DOHH2 (cell line): ENCODE results near the gene GUCA1A.

Experiments
- H3F3A ChIP-seq: fragments of 200-600 bp; sonication (generic), shearing (Covaris generic); 2 replicates; pipeline ENCODE4 v1.6.0; 2016; ENCODE audit warnings: antibody characterized with exemption, mild to moderate bottlenecking; ENCODE audit not compliant: control insufficient read depth, insufficient read depth
- H3K27ac ChIP-seq: fragments of 200-600 bp; sonication (generic); 2 replicates; pipeline ENCODE4 v1.5.1; 2014; ENCODE audit warnings: low read depth, mild to moderate bottlenecking, low read length, moderate library complexity
- H3K27me3 ChIP-seq: fragments of 200-600 bp; sonication (generic); 2 replicates; pipeline ENCODE4 v1.6.1; 2014; ENCODE audit warnings: mild to moderate bottlenecking, low read length, mixed read lengths; ENCODE audit not compliant: control insufficient read depth
- H3K36me3 ChIP-seq: fragments of 200-600 bp; sonication (generic); 2 replicates; pipeline ENCODE4 v1.6.1; 2014; ENCODE audit warnings: mild to moderate bottlenecking, low read length, moderate library complexity, mixed read lengths; ENCODE audit not compliant: control insufficient read depth
- H3K4me1 ChIP-seq: fragments of 200-600 bp; sonication (generic); 2 replicates; pipeline ENCODE4 v1.6.1; 2014; ENCODE audit warnings: mild to moderate bottlenecking, low read length, mixed read lengths; ENCODE audit not compliant: control insufficient read depth
- H3K4me2 ChIP-seq: fragments of 200-600 bp; sonication (generic); 2 replicates; pipeline ENCODE4 v1.6.0; 2014; ENCODE audit warnings: mild to moderate bottlenecking, low read length, moderate library complexity
- H3K4me3 ChIP-seq: fragments of 200-600 bp; sonication (generic); 2 replicates; pipeline ENCODE4 v1.5.1; 2014; ENCODE audit warnings: mild to moderate bottlenecking, low read length, mixed read lengths
- H3K79me2 ChIP-seq: fragments of 200-600 bp; sonication (generic); 2 replicates; pipeline ENCODE4 v1.6.1; 2014; ENCODE audit warnings: mild to moderate bottlenecking, low read length, mixed read lengths; ENCODE audit not compliant: control insufficient read depth
- H3K9me2 ChIP-seq: fragments of 200-600 bp; sonication (generic); replicated peaks from 2 replicates; pipeline ENCODE4 v1.6.1; 2014; ENCODE audit warnings: mild to moderate bottlenecking, low read length, mixed read lengths; ENCODE audit not compliant: control insufficient read depth
- H3K9me3 ChIP-seq: fragments of 200-600 bp; sonication (generic); 2 replicates; pipeline ENCODE4 v1.6.1; 2014; ENCODE audit warnings: antibody characterized with exemption, low read length, mixed read lengths; ENCODE audit not compliant: control insufficient read depth, insufficient read depth
- H4K20me1 ChIP-seq: fragments of 200-600 bp; sonication (generic); 2 replicates; pipeline ENCODE4 v1.6.0; 2014; ENCODE audit warnings: low read depth, mild to moderate bottlenecking, antibody characterized with exemption, low read length, moderate library complexity; ENCODE audit not compliant: control insufficient read depth, insufficient read depth
- CTCF ChIP-seq: fragments of 200-600 bp; sonication (generic); IDR thresholded peaks from one replicate; pipeline ENCODE4 v1.5.1; 2014; ENCODE audit warnings: antibody characterized with exemption, mild to moderate bottlenecking, low read depth, low read length; ENCODE audit not compliant: poor library complexity, severe bottlenecking
- EZH2phosphoT487 ChIP-seq: fragments of 200-600 bp; sonication (generic); IDR thresholded peaks from 2 replicates; pipeline ENCODE4 v1.6.1; 2017; ENCODE audit warnings: borderline replicate concordance, mild to moderate bottlenecking, antibody characterized with exemption, low read length, moderate library complexity, mixed read lengths

GUCA1A gene

GRCh38 chr6:42220807-42221206 lies 47.6 kb downstream of the GUCA1A start:
- Histone ChIP-seq H3K9me2 (no peaks in the 10 kb centered on the region), H3K79me2 (peaks cover 18% of the 10 kb centered on the region), H3K4me2 (no peak overlapping the region), H3K4me3 (no peak overlapping the region), H4K20me1 (no peaks in the 10 kb centered on the region), H3K4me1 (peaks cover 30% of the 10 kb centered on the region), H3F3A (no peaks in the 10 kb centered on the region), H3K36me3 (peaks cover under 1% of the 10 kb centered on the region; the same call in 1 of the 2 replicates), H3K27me3 (no peaks in the 10 kb centered on the region), H3K9me3 (no peaks in the 10 kb centered on the region), H3K27ac (no peak overlapping the region)
- no peak for TF ChIP-seq CTCF
- TF ChIP-seq EZH2phosphoT487: no peak

GRCh38 chr6:42221546-42221945 lies 48.4 kb downstream of the GUCA1A start:
- no peaks in the 10 kb centered on the region for H3K27me3 ChIP-seq
- peaks cover under 1% of the 10 kb centered on the region; the same call in 1 of the 2 replicates for H3F3A ChIP-seq
- no peaks in the 10 kb centered on the region for H3K36me3 ChIP-seq
- H4K20me1 ChIP-seq: no peaks in the 10 kb centered on the region
- peaks cover 11% of the 10 kb centered on the region for H3K79me2 ChIP-seq
- no peaks in the 10 kb centered on the region for H3K9me2 ChIP-seq
- no peak overlapping the region for H3K27ac ChIP-seq
- no peaks in the 10 kb centered on the region for H3K9me3 ChIP-seq
- peaks cover 32% of the 10 kb centered on the region for H3K4me1 ChIP-seq
- TF ChIP-seq EZH2phosphoT487: no peak
- TF ChIP-seq CTCF: no peak
- no peak overlapping the region for H3K4me3 ChIP-seq
- no peak overlapping the region for H3K4me2 ChIP-seq

- peaks cover 2% of the 10 kb centered on the region for H3K79me2 ChIP-seq
- no peaks in the 10 kb centered on the region for H3K27me3 ChIP-seq
- no peaks in the 10 kb centered on the region for H4K20me1 ChIP-seq
- no peaks in the 10 kb centered on the region for H3K9me3 ChIP-seq
- H3K4me3 ChIP-seq: no peak overlapping the region
- no peak for TF ChIP-seq CTCF
- TF ChIP-seq EZH2phosphoT487: no peak
- peaks cover 3% of the 10 kb centered on the region; the same call in 1 of the 2 replicates for H3F3A ChIP-seq
- no peak overlapping the region for H3K4me2 ChIP-seq
- no peaks in the 10 kb centered on the region for H3K9me2 ChIP-seq
- no peak overlapping the region for H3K27ac ChIP-seq
- H3K4me1 ChIP-seq: peaks cover 28% of the 10 kb centered on the region
- 0 out of 2 replicates have a peak, but pooled peaks cover 3% of the 10 kb centered on the region for H3K36me3 ChIP-seq
Measured at GRCh38 chr6:42222448-42222847, 49.3 kb downstream of the GUCA1A start.
